IPS-NIHi7 (cell line): ENCODE results near the gene SLC2A11.

Experiments
- DNase-seq: peaks from one replicate; pipeline ENCODE4 v3.0.0; 2012; ENCODE audit warnings: mixed read lengths; ENCODE audit errors: extremely low spot score

The SLC2A11 gene

GRCh38 chr22:23857606-23858483 lies at the start of gene SLC2A11:
Gene SLC2A11 (plus strand): TSS chr22:23857875. CDS start chr22:23858000, 125 bp downstream.
- DNase-seq, result peak; percentile 96

GRCh38 chr22:23812378-23812777 lies 45.3 kb upstream of the SLC2A11 start:
- DNase-seq, result no peak

- DNase-seq, result no peak
These were observed 42.0 kb upstream of the SLC2A11 start for GRCh38 chr22:23815541-23816155.

GRCh38 chr22:23816156-23816976 lies 41.3 kb upstream of the SLC2A11 start:
- no peak for DNase-seq

- DNase-seq, result no peak
These were observed 40.5 kb upstream of the SLC2A11 start for GRCh38 chr22:23817146-23817545.

- DNase-seq, result no peak
These were observed 39.1 kb upstream of the SLC2A11 start for GRCh38 chr22:23818541-23818940.

- DNase-seq, result no peak
These were observed 36.9 kb upstream of the SLC2A11 start for GRCh38 chr22:23820748-23821211.

- no peak for DNase-seq
These were observed 35.5 kb upstream of the SLC2A11 start for GRCh38 chr22:23822101-23822671.

- no peak for DNase-seq
These were observed 34.3 kb upstream of the SLC2A11 start for GRCh38 chr22:23823331-23823791.

- no peak for DNase-seq
These were observed 33.0 kb upstream of the SLC2A11 start for GRCh38 chr22:23824476-23825245.

- DNase-seq, result no peak
These were observed 32.3 kb upstream of the SLC2A11 start for GRCh38 chr22:23825246-23825905.

- DNase-seq, result no peak
These were observed 30.9 kb upstream of the SLC2A11 start for GRCh38 chr22:23826510-23827350.

GRCh38 chr22:23827351-23827995 lies 30.2 kb upstream of the SLC2A11 start:
- DNase-seq, result no peak

GRCh38 chr22:23828800-23829680 lies 28.6 kb upstream of the SLC2A11 start:
- DNase-seq, result no peak

GRCh38 chr22:23829845-23830372 lies 27.8 kb upstream of the SLC2A11 start:
- no peak for DNase-seq

- DNase-seq, result no peak
These were observed 26.4 kb upstream of the SLC2A11 start for GRCh38 chr22:23831261-23831660.

GRCh38 chr22:23831781-23832180 lies 25.9 kb upstream of the SLC2A11 start:
- DNase-seq, result no peak
